Medulla oblongata (tissue), 1 donor: ENCODE results near the gene NFYB.
"Not testable (repeated sequence)": the region's sequence is repeated elsewhere in the genome, so short reads cannot be mapped to it uniquely, and the experiment has no call there.

Experiments
- DNase-seq: peaks from one replicate; pipeline ENCODE4 v3.0.0-alpha.2; 2015; ENCODE audit errors: extremely low spot score

Gene NFYB

DNA sequence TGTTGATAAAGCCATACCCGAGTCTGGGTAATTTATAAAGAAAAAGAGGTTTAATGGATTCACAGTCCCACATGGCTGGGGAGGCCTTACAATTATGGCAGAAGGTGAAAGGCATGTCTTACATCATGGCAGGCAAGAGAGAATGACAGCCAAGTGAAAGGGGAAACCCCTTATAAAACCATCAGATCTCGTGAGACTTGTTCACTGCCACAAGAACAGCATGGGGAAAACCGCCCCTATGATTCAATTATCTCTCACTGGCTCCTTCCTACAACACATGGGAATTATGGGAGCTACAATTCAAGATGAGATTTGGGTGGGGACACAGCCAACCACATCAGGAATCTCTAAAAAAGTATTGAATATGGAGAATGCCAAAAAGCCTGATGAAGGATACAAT, 25.0 kb upstream of the NFYB start:
- DNase-seq = not testable (repeated sequence)

DNA sequence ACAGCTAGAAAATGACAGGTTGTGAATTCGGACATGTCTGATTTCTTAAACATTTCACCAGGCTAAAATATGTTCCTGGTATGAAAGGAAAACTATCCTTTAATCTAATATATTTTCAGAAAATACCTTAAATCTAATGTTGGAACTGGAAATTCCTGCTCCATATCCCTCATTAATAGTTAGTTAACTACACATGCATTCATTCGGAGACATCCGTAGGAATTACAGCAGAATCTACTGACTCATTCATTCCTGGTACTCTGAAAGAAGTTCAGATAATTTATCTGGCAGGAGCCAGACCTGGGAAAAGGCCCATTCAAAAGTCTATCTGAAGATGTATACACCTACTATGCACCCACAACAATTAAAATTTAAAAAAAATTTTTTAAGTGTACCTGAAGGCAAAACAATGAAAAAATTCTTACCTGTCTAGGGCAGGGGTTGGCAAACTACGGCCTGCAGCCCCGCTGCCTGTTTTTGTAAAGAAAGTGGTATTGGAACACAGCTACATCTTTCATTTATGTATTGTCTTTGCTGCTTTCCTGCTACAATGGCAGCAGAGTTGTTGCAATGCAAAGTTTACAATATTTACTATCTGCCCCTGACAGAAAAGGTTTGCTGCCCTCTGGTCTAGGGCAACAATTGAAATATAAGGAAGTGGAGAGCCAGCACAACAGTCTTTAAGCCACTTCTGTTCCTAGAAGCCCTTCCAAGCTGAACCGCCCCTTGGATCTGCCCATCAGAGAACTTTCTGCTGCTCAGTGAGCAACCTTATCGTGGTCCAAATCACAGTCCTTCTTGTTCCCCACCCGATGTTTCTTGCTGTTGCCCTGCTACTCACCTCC, 17.9 kb upstream of the NFYB start:
- no peak for DNase-seq

DNA sequence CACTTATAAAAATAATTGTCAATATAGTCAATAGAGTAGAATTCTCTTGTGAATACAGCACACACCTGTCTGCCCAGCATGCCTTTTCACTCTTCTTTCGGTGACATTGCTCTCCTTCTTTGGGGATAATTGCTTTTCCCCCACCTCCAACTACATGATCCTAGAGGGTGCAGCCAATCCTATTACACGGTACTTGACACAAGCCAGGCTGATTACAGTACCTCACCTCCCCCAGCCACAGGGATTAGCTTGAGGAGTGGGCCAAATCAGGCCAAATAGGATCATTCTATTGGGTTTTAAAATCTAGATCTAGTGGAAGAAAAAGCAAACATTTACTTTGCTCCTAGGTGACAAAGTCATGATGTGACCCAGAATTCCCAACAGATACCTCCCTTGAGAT, 16.8 kb upstream of the NFYB start:
- DNase-seq = no peak

DNA sequence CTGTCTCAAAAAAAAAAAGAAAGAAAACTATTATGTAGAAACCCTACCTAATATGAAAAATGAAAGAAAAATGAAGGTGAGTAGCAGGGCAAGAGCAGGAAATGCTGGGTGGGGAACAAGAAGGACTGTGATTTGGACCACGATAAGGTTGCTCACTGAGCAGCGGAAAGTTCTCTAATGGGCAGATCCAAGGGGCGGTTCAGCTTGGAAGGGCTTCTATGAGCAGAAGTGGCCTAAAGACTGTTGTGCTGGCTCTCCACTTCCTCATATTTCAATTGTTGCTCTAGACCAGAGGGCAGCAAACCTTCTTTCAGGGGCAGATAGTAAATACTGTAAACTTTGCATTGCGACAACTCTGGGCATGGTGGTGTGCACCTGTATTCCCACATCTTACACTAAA, 16.3 kb upstream of the NFYB start:
- no peak for DNase-seq

GRCh38 chr12:104152685-104153241, 14.8 kb upstream of the NFYB start:
- DNase-seq = no peak

GRCh38 chr12:104150416-104150815, 12.4 kb upstream of the NFYB start:
- no peak for DNase-seq

DNA sequence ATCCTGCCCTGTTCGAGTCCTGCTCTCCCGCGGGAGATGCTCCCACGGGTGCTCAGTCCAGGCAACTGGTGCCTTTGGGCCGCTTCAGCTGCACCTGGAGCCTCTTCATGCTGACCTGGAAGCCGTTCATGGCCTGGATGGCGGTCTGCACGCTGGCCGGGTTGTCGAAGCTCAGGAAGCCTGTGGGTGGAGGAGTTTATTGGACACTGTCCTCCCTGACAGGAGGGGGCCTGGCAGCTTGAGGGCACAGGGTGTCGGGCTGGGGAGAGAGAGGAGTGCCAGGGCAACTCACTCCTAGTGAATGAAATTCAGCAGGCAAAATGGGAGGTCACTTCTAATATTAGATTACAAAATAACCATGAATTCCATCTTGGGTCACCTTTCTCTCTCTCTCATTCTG, 9.3 kb upstream of the NFYB start:
- no peak for DNase-seq

GRCh38 chr12:104143918-104144317, 5.9 kb upstream of the NFYB start:
- DNase-seq = no peak

GRCh38 chr12:104143002-104143401, 5.0 kb upstream of the NFYB start:
- no peak for DNase-seq

DNA sequence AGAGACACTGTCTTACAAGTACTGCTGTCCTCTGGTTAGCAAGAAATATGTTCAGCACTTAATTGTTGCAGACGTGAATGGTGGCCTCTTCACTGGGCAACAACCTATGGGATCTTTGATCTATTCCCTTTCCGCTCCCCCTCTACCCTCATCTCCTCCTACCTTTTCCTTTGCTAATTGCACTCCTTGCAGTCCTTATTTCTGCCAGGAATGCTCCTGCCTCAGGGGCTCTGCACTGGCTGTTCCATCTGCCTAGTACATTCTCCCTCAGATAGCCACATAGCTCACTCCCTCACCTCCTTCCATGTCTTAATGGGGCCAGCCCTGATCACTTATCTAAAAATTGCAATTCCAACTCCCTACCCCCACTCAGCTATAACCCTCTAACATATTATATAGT, 4.5 kb upstream of the NFYB start:
- no peak for DNase-seq

DNA sequence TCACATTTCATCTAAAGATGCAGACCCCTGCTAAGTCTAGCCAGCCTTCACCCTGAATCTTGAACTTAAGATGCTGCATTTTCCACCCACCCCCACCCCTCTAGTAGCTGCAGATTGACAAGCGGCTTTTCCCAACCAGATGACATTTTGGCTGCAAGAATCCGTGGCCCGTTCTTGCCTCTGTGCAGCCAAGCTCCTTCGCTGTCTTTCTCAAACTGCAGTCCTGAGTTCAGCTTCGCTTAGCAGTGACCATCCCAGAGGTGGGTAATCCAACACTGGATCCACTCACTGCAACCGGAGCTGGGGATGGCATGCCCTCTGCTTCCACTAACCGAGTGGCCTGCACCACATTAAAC, 765 bp upstream of the NFYB start:
- peak; percentile 21 for DNase-seq

GRCh38 chr12:104137001-104137901, 759 bp downstream of the NFYB start:
- peak; percentile 42 for DNase-seq

GRCh38 chr12:104136577-104136976, 1.4 kb downstream of the NFYB start:
- DNase-seq = no peak

GRCh38 chr12:104134882-104135281, 3.1 kb downstream of the NFYB start:
- DNase-seq = no peak

DNA sequence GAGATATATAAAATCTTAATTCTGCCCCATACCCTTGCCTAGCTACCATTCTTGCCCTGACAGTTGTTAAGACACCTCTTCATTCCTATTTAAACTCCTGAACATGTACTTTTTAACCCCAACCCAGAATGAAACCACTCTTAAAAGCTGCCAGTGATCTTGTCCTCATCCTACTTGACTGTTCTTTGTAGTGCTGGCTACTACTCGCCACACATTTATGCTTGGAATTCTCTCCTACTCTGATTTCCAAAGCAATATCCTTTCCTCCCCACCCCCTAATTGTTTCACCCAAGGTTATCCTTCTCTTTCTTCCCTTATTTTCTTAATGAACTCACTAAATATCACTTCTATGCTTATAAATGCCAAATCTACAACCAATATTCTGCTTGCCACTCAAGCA, 4.1 kb downstream of the NFYB start:
- DNase-seq = no peak

GRCh38 chr12:104133321-104133720, 4.7 kb downstream of the NFYB start:
- no peak for DNase-seq

GRCh38 chr12:104132351-104132956, 5.6 kb downstream of the NFYB start:
- DNase-seq = peak; percentile 40

DNA sequence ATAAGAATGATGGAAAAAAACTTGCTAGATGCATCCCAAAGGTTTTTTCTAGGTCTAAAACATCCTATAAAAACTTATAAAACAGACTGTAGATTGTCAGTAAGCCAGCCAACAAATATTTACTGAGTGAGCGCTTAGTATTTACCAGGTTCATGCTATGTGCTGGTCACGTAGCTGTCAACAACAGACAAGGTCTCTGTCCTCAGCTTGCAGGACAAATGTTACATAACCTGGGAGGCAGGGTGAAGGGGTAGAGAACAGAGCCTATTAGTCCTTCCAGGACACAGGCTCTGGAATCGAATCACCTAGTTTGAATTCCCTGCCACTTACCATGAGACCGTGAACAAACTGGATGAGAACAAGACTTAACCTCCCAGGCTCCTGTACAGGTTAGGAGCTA, 6.4 kb downstream of the NFYB start:
- no peak for DNase-seq

GRCh38 chr12:104130760-104131159, 7.2 kb downstream of the NFYB start:
- DNase-seq = no peak

DNA sequence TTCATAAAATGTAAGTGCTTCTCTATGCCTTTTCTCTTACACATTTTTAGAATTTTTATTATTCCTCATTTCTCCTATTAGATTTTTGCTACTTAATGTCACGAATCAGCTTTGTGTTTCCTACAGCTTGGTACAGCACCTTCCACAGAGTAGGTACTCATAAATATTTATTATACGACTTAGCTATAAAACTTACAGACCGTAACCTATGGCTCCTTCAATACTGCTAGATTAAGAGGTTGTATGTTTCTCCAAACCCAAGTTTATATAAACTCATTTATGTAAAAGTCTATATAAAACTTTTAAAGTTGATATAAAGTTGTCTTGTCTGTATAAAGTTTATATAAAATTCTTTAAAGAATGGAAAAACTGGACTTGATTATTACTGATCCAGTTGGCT, 11.5 kb downstream of the NFYB start:
- no peak for DNase-seq

- DNase-seq = no peak
These were observed 15.7 kb downstream of the NFYB start for GRCh38 chr12:104122298-104122697.

DNA sequence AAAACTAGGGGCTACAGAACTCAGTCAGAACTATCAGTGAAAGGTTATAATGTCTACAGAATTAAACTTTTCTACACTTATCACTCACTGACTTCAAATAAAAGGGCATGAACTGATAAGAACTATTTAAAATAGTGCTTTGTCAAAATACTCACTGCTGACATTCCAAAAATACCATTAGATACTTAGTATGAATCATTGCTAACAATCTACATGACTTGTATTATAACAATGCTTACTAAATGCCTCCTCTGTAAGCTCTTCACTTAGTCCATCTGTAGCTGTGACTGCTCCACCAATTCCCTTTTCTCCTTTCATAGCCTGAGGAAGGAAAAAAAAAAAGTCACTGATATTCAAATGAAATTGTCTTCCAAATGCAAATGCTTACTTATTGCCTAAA, 17.0 kb downstream of the NFYB start:
- no peak for DNase-seq
